Osteocyte (in vitro differentiated cells): ENCODE results near the gene ARHGAP12. TPM values are rescaled to one million over a fixed set of nuclear protein-coding genes. Genes with fewer than 3 reads are reported as not detected.

Experiments
- DNase-seq: peaks from one replicate; pipeline ENCODE4 v3.0.0; 2021; ENCODE audit warnings: mixed read lengths; ENCODE audit not compliant: unreplicated experiment; ENCODE audit errors: extremely low spot score
- H3K27ac Mint-ChIP-seq: one replicate; pipeline ENCODE4 v1.8.0; 2021; ENCODE audit warnings: mild to moderate bottlenecking, mixed read lengths; ENCODE audit not compliant: unreplicated experiment
- H3K27me3 Mint-ChIP-seq: one replicate; pipeline ENCODE4 v1.8.0; 2021; ENCODE audit warnings: mixed read lengths; ENCODE audit not compliant: unreplicated experiment
- H3K36me3 Mint-ChIP-seq: one replicate; pipeline ENCODE4 v1.8.0; 2021; ENCODE audit warnings: mixed read lengths; ENCODE audit not compliant: unreplicated experiment
- H3K4me1 Mint-ChIP-seq: one replicate; pipeline ENCODE4 v1.8.0; 2021; ENCODE audit warnings: mixed read lengths; ENCODE audit not compliant: unreplicated experiment
- H3K4me3 Mint-ChIP-seq: one replicate; pipeline ENCODE4 v1.8.0; 2021; ENCODE audit warnings: mild to moderate bottlenecking, moderate library complexity, mixed read lengths; ENCODE audit not compliant: unreplicated experiment
- H3K9me3 Mint-ChIP-seq: one replicate; pipeline ENCODE4 v1.8.0; 2021; ENCODE audit warnings: mixed read lengths; ENCODE audit not compliant: unreplicated experiment
- total RNA-seq: library from RNA; stranded (reverse); gene quantifications from 2 replicates; pipeline ENCODE4 v1.2.1, GENCODE V29; 2021
- TF ChIP-seq, protein P1 (sequence below): fragments of 200-600 bp; sonication (generic); IDR thresholded peaks from 2 replicates; pipeline ENCODE4 v1.5.0; 2021; ENCODE audit warnings: antibody characterized with exemption, mild to moderate bottlenecking, moderate library complexity

ARHGAP12 gene
- total RNA-seq, 1 donor from 2014 or later = 18.8 TPM

DNA sequence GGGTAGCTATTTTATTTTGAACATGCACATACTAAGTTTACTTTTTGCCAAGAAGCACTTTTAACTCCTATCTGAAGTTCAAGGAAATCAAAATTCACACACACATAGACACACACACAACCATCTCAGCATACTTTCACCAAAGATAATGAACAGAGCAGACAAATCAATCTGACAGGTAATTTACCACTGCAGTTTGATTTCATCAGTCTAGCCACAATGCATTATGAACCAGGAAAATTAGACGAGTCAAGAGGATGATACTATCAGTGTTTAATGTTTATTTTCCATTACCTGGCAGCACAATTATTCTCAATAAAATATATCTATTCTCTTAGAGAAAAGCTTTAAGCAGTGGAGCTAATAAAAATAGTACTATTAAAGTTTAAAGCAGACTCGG, 147.9 kb downstream of the ARHGAP12 start:
- no peak for DNase-seq
- no peaks in the 10 kb centered on the region for H3K27me3 Mint-ChIP-seq
- no peak overlapping the region for H3K4me3 Mint-ChIP-seq
- no peaks in the 10 kb centered on the region for H3K36me3 Mint-ChIP-seq
- H3K4me1 Mint-ChIP-seq = peaks cover 6% of the 10 kb centered on the region
- H3K27ac Mint-ChIP-seq = no peak overlapping the region
- TF ChIP-seq, protein P1, sequence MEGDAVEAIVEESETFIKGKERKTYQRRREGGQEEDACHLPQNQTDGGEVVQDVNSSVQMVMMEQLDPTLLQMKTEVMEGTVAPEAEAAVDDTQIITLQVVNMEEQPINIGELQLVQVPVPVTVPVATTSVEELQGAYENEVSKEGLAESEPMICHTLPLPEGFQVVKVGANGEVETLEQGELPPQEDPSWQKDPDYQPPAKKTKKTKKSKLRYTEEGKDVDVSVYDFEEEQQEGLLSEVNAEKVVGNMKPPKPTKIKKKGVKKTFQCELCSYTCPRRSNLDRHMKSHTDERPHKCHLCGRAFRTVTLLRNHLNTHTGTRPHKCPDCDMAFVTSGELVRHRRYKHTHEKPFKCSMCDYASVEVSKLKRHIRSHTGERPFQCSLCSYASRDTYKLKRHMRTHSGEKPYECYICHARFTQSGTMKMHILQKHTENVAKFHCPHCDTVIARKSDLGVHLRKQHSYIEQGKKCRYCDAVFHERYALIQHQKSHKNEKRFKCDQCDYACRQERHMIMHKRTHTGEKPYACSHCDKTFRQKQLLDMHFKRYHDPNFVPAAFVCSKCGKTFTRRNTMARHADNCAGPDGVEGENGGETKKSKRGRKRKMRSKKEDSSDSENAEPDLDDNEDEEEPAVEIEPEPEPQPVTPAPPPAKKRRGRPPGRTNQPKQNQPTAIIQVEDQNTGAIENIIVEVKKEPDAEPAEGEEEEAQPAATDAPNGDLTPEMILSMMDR = no peak
- peaks cover 8% of the 10 kb centered on the region for H3K9me3 Mint-ChIP-seq

DNA sequence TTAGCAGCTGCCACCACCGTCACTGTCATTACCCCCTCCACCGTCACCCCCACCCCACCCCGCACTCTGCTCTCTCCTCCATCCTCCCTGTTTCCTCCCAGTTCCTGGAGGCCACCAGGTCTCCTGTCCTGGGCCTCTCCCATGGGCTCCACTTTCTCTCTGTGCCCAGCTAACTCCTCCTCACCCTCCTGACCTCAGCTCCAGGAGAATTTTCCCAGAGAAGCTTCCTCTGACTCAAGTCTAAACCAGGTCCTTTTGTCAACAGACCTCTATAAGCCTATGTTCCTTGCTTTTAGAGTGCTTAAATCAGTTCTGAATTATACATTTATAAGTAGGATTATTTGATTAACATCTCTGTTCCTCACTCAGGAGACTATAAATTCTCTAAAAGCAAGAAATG, 150.0 kb downstream of the ARHGAP12 start:
- TF ChIP-seq, protein P1 = no peak
- peaks cover 13% of the 10 kb centered on the region for H3K4me1 Mint-ChIP-seq
- H3K36me3 Mint-ChIP-seq = no peaks in the 10 kb centered on the region
- DNase-seq = no peak
- no peak overlapping the region for H3K4me3 Mint-ChIP-seq
- H3K27ac Mint-ChIP-seq = no peak overlapping the region
- no peaks in the 10 kb centered on the region for H3K27me3 Mint-ChIP-seq
- H3K9me3 Mint-ChIP-seq = peaks cover 8% of the 10 kb centered on the region

DNA sequence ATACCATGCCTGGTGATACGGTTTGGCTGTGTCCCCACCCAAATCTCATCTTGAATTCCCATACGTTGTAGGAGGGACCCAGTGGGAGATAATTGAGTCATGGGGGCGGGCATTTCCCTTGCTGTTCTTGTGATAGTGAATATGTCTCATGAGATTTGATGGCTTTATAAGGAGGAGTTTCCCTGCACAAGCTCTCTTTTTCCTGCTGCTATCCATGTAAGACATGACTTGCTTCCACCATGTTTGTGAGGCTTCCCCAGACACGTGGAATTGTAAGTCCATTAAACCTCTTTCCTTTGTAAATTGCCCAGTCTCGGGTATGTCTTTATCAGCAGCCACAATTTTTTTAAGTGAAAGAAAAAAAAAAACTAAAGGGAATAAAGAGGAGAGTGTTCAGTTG, 152.5 kb downstream of the ARHGAP12 start:
- Mint-ChIP-seq H3K9me3 (peaks cover 8% of the 10 kb centered on the region), H3K4me1 (peaks cover 10% of the 10 kb centered on the region), H3K36me3 (no peaks in the 10 kb centered on the region), H3K4me3 (no peak overlapping the region), H3K27ac (no peak overlapping the region), H3K27me3 (no peaks in the 10 kb centered on the region)
- TF ChIP-seq, protein P1 = no peak
- DNase-seq = no peak

DNA sequence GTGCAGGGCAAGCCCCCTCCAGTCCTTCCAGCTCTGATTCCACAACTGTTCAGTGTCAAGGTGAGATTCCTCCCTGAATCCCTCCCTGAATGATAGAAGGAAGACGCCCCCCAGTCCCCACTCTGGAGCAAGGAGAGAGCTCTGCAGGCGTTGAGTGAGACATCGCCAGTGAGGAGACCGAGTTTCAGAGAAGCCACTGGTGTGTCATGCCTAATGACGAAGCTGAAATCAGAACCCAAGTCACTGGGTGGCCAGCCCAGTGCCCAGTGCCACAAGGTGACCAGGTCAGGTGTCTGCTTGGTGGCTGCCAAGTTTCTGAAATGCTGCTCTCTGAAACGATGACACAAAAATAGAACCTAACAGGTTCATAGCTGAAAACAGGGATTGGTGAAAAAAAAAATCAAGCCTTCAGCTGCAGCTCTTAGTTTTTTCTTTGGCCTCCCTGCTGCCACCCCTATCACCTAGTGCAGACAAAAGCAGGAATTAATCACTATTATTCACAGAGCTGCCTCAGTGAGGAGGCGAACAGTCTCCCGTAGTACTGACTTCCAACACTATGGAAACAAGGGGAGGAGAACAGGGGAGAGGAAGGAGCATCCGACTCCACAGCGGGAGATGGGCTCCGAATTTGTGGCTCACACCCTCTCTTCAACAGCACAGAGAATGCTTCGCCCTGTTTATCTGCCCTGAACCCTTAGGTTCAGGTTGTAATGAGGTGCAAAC, 153.5 kb downstream of the ARHGAP12 start:
- H3K9me3 Mint-ChIP-seq = peaks cover 8% of the 10 kb centered on the region
- H3K4me1 Mint-ChIP-seq = peaks cover 16% of the 10 kb centered on the region
- H3K27ac Mint-ChIP-seq = no peak overlapping the region
- TF ChIP-seq, protein P1 = no peak
- H3K27me3 Mint-ChIP-seq = no peaks in the 10 kb centered on the region
- DNase-seq = no peak
- no peak overlapping the region for H3K4me3 Mint-ChIP-seq
- no peaks in the 10 kb centered on the region for H3K36me3 Mint-ChIP-seq

DNA sequence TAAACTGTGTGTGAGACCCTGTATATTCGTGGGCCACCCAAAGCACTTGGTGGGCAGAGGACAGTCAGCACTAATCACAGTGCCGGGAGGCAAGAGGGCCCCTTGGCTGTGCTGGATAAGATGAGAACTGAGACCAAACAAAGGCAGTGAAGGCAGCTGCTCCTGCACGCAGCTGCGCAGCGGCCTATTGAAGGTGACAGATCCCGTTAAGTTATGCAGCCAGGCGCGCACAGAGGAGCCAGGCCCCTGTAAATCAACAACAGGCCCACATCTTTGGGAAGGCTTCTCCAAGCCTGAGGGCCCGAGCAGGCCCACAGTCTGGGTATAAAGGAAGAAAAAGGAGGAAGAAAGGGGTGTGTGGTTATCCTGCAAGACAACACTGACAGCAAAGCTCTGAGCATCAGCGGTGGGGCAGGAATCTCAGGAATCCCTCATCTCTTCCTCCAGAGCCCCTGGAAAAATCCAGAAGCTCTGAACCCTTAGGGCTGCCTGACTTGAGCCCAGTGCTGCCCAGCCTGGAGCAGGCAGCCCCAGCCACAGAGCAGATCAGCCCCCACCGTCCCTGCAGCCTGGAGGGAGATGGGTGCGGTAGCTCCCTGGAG, 154.2 kb downstream of the ARHGAP12 start:
- H3K4me1 Mint-ChIP-seq = peaks cover 23% of the 10 kb centered on the region
- no peak overlapping the region for H3K4me3 Mint-ChIP-seq
- TF ChIP-seq, protein P1 = no peak
- H3K36me3 Mint-ChIP-seq = no peaks in the 10 kb centered on the region
- H3K27ac Mint-ChIP-seq = no peak overlapping the region
- H3K27me3 Mint-ChIP-seq = no peaks in the 10 kb centered on the region
- DNase-seq = no peak
- peaks cover 9% of the 10 kb centered on the region for H3K9me3 Mint-ChIP-seq
